OCI-LY7 (cell line): ENCODE results near the gene ARPC5L. TPM values are rescaled to one million over a fixed set of nuclear protein-coding genes. Genes with fewer than 3 reads are reported as not detected.

ENCODE experiments used
- BruUV-seq: library from RNA; stranded (reverse); fragments of 400-500 nt; replicated peaks from 2 replicates; lab custom pipeline; 2021; lab: Mats Ljungman, UMichigan
- CTCF ChIA-PET: fragments of 300-600 bp; sonication (Branson Sonifier 250); formaldehyde crosslinking; loops from one replicate; lab custom pipeline; 2022; ENCODE audit warnings: antibody characterized with exemption; ENCODE audit not compliant: unreplicated experiment; lab: Charles Lee
- POLR2A ChIA-PET: fragments of 300-600 bp; sonication (Branson Sonifier 250); formaldehyde crosslinking; loops from one replicate; lab custom pipeline; 2022; ENCODE audit warnings: antibody characterized with exemption; lab: Charles Lee
- DNase-seq: peaks from one replicate; pipeline ENCODE4 v3.0.0-alpha.2; 2015; ENCODE audit warnings: low spot score
- H2AFZ ChIP-seq: fragments of 200-600 bp; sonication (generic), shearing (Covaris generic); 2 replicates; pipeline ENCODE4 v1.6.1; 2014; ENCODE audit warnings: mild to moderate bottlenecking, antibody characterized with exemption, low read length, moderate library complexity
- H3K27ac ChIP-seq: fragments of 200-600 bp; sonication (generic); 2 replicates; pipeline ENCODE4 v1.5.1; 2014; ENCODE audit warnings: mixed run types, low read depth, mild to moderate bottlenecking, moderate library complexity, low read length, inconsistent platforms; ENCODE audit not compliant: poor library complexity, severe bottlenecking
- H3K36me3 ChIP-seq: fragments of 200-600 bp; sonication (generic); 2 replicates; pipeline ENCODE4 v1.6.1; 2014; ENCODE audit warnings: mild to moderate bottlenecking, antibody characterized with exemption, low read length, moderate library complexity, mixed read lengths; ENCODE audit not compliant: insufficient read depth
- H3K4me1 ChIP-seq: fragments of 200-600 bp; sonication (generic); 2 replicates; pipeline ENCODE4 v1.5.1; 2014; ENCODE audit warnings: mild to moderate bottlenecking, low read length; ENCODE audit not compliant: insufficient read depth, poor library complexity, severe bottlenecking
- H3K4me2 ChIP-seq: fragments of 200-600 bp; sonication (generic); 2 replicates; pipeline ENCODE4 v1.6.1; 2014; ENCODE audit warnings: mild to moderate bottlenecking, low read length
- H3K4me3 ChIP-seq: fragments of 200-600 bp; sonication (generic); 2 replicates; pipeline ENCODE4 v1.5.1; 2014; ENCODE audit warnings: mild to moderate bottlenecking, low read depth, low read length; ENCODE audit not compliant: poor library complexity, severe bottlenecking
- H3K79me2 ChIP-seq: fragments of 200-600 bp; sonication (generic); 2 replicates; pipeline ENCODE4 v1.6.1; 2016; ENCODE audit warnings: low read depth, mild to moderate bottlenecking, low read length, moderate library complexity, mixed read lengths; ENCODE audit not compliant: insufficient read depth
- H3K9me2 ChIP-seq: fragments of 200-600 bp; sonication (generic); 2 replicates; pipeline ENCODE4 v1.6.1; 2016; ENCODE audit warnings: mild to moderate bottlenecking, low read length, mixed read lengths; ENCODE audit not compliant: insufficient read depth
- H3K9me3 ChIP-seq: fragments of 200-600 bp; sonication (generic); 2 replicates; pipeline ENCODE4 v1.6.1; 2014; ENCODE audit warnings: mild to moderate bottlenecking, mixed run types, low read length, mixed read lengths
- H4K20me1 ChIP-seq: fragments of 200-600 bp; sonication (generic); 2 replicates; pipeline ENCODE4 v1.6.1; 2014; ENCODE audit warnings: mild to moderate bottlenecking, antibody characterized with exemption, low read length, moderate library complexity, mixed read lengths; ENCODE audit not compliant: insufficient read depth
- EZH2phosphoT487 ChIP-seq: fragments of 200-600 bp; sonication (generic); IDR thresholded peaks from 2 replicates; pipeline ENCODE4 v1.6.1; 2018; ENCODE audit warnings: low read depth, borderline replicate concordance, mild to moderate bottlenecking, mixed run types, antibody characterized with exemption, low read length, moderate library complexity, mixed read lengths
- intact Hi-C: fragments of 100-400 bp; cut with micrococcal nuclease; formaldehyde crosslinking; loops from one replicate; pipeline ENCODE4 v1.10.0; 2022; ENCODE audit not compliant: unreplicated experiment
- total RNA-seq, 2 experiments: library from RNA; depleted of rRNA in 1 of 2; stranded (reverse); fragments of >200 nt in 1 of 2; shearing (Covaris generic) in 1 of 2; gene quantifications; 2 replicates each; pipeline ENCODE4 v1.2.3, GENCODE V29; 2014 to 2022
- TF ChIP-seq, protein P1 (sequence below): fragments of 200-600 bp; sonication (generic); conservative IDR thresholded peaks from 2 replicates; pipeline ENCODE4 v1.5.1; 2014; ENCODE audit warnings: mild to moderate bottlenecking, antibody characterized with exemption, low read length, moderate library complexity, mixed read lengths

The ARPC5L gene
- total RNA-seq, 2 experiments from 2014 or later = 74.0 to 107 TPM

DNA sequence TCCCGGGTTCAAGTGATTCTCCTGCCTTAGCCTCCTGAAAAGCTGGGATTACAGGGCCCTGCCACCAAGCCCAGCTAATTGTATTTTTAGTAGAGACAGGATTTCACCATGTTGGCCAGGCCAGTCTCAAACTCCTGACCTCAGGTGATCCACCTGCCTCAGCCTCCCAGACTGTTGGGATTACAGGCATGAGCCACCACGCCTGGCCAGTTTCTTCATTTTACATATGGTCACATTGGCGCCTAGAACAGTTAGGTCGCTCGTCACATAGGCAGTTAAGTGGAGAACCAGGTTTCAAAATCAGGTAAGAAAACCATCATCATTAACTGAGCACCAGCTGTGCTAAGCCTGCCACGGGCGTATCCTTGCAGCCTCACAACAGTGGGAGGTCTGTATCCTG is 48.9 kb upstream of the ARPC5L start:
- Histone ChIP-seq H3K9me3 (no peaks in the 10 kb centered on the region), H3K9me2 (no peaks in the 10 kb centered on the region), H3K4me2 (no peak overlapping the region), H3K4me3 (no peak overlapping the region), H3K36me3 (no peaks in the 10 kb centered on the region), H3K79me2 (no peaks in the 10 kb centered on the region), H3K4me1 (peaks cover 2% of the 10 kb centered on the region), H2AFZ (no peak overlapping the region), H3K27ac (no peak overlapping the region), H4K20me1 (no peaks in the 10 kb centered on the region)
- TF ChIP-seq, protein P1, sequence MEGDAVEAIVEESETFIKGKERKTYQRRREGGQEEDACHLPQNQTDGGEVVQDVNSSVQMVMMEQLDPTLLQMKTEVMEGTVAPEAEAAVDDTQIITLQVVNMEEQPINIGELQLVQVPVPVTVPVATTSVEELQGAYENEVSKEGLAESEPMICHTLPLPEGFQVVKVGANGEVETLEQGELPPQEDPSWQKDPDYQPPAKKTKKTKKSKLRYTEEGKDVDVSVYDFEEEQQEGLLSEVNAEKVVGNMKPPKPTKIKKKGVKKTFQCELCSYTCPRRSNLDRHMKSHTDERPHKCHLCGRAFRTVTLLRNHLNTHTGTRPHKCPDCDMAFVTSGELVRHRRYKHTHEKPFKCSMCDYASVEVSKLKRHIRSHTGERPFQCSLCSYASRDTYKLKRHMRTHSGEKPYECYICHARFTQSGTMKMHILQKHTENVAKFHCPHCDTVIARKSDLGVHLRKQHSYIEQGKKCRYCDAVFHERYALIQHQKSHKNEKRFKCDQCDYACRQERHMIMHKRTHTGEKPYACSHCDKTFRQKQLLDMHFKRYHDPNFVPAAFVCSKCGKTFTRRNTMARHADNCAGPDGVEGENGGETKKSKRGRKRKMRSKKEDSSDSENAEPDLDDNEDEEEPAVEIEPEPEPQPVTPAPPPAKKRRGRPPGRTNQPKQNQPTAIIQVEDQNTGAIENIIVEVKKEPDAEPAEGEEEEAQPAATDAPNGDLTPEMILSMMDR = no peak
- no peak for TF ChIP-seq EZH2phosphoT487
- intact Hi-C loops = no loop called here
- POLR2A ChIA-PET = no interaction called here
- CTCF ChIA-PET = no interaction called here
- no TSS peak for BruUV-seq
- DNase-seq = no peak

DNA sequence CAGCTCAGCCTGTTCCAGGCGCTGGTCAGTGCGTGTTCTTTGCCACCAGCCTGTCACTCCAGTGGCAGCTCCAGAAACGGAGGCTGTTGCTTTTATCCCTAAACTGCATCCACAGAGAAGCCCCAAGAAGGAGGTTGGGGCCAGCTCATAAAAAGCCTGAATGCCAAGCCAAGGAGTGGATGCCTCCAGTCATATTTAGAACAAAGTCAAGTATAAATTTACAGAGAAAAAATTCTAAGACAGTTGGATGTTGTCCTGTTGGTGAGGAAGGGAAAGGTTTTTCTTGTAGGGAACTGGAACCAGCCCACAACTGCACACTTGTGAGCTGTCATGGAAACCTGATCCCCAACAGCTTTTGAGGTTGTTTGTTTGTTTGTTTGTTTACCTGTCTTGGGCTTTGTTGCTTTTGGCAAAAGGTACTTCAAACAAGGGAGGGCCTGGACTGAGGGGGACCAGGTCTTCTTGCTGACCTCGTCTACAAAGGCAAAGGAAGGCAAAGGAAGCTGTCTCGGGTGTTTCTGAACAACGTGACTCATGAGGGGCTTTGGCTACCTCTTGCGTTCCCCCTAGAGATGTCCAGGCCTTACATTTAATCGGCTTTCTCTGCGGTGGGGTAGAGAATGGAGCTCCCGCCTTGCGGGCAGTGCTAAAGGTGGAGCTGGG is 48.3 kb upstream of the ARPC5L start:
- Histone ChIP-seq H3K4me3 (no peak overlapping the region), H3K27ac (no peak overlapping the region), H3K9me3 (no peaks in the 10 kb centered on the region), H3K4me1 (peaks cover 8% of the 10 kb centered on the region), H3K79me2 (no peaks in the 10 kb centered on the region), H3K4me2 (no peak overlapping the region), H3K9me2 (no peaks in the 10 kb centered on the region), H4K20me1 (no peaks in the 10 kb centered on the region), H2AFZ (no peak overlapping the region), H3K36me3 (no peaks in the 10 kb centered on the region)
- CTCF ChIA-PET = no interaction called here
- POLR2A ChIA-PET = no interaction called here
- TF ChIP-seq, protein P1 = no peak
- TF ChIP-seq EZH2phosphoT487 = no peak
- no peak for DNase-seq
- intact Hi-C loops = no loop called here
- BruUV-seq = no TSS peak

DNA sequence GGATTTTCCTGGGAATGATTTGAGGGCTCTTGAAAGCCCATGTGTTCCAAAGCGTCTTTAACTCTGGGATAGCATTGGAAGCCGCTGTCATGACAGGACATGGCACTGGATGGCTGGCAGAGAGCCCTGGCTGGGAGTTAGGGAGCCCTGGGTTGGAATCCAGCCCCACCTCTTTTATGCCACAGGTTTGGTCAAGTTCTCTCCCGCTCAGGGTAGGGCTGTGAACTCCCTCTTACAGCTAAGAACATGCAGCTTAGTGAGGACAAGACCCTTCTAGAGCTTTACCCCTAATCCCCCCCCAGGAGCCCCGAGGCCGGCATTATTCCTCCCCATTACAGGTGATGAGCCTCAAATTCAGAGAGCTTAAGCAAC is 47.8 kb upstream of the ARPC5L start:
- intact Hi-C loops = no loop called here
- H4K20me1 ChIP-seq = no peaks in the 10 kb centered on the region
- no peak for DNase-seq
- no peak overlapping the region for H3K27ac ChIP-seq
- no peaks in the 10 kb centered on the region for H3K9me2 ChIP-seq
- TF ChIP-seq EZH2phosphoT487 = no peak
- TF ChIP-seq, protein P1 = no peak
- no TSS peak for BruUV-seq
- H3K36me3 ChIP-seq = no peaks in the 10 kb centered on the region
- H3K4me3 ChIP-seq = no peak overlapping the region
- H3K9me3 ChIP-seq = no peaks in the 10 kb centered on the region
- no peaks in the 10 kb centered on the region for H3K79me2 ChIP-seq
- H3K4me1 ChIP-seq = peaks cover 13% of the 10 kb centered on the region
- H2AFZ ChIP-seq = no peak overlapping the region
- no peak overlapping the region for H3K4me2 ChIP-seq
- ChIA-PET CTCF (no interaction called here), POLR2A (no interaction called here)
